ENCODE data around the gene NSUN2.

GRCh38 chr5:6556089-6556801 is 76.6 kb downstream of the NSUN2 start:
- TF ChIP-seq EZH2phosphoT487 (IDR thresholded peaks at IDR 0.05; ENCODE audit: low read depth), result no peak
- TF ChIP-seq CTCF (IDR thresholded peaks at IDR 0.05; ENCODE audit: low read depth, low read length), result no peak

Data from OCI-LY3 (cell line).